Heart left ventricle (tissue), 16 donors: ENCODE measurements around the gene METTL21C. TPM values are rescaled to one million over a fixed set of nuclear protein-coding genes. Genes with fewer than 3 reads are reported as not detected.
A peak's percentile ranks its signal among the peaks of the same experiment; 100 is the strongest.

Experiments used
- ATAC-seq, 4 donors: fragments of 200-7000 bp; cut with Tn5 transposase; one replicate each; pipeline ENCODE4 v1.9.1; 2020 to 2022; ENCODE audit warnings: moderate library complexity in 4 of 4, mild to moderate bottlenecking in 3 of 4, moderate number of reproducible peaks in 1 of 4
- DNase-seq, 5 donors: peaks; one replicate each; pipeline ENCODE4 v3.0.0-alpha.2; 2020
- H3K27ac ChIP-seq, 12 donors: fragments of 200-600 bp; sonication (generic) in 4 of 12; one replicate each; pipeline versions ENCODE4 v1.5.0 to v1.8.0; 2016 to 2022; ENCODE audit warnings: mild to moderate bottlenecking in 2 of 12
- H3K27me3 ChIP-seq, 9 donors: fragments of 200-600 bp; sonication (generic) in 2 of 9; one replicate each; pipeline versions ENCODE4 v1.5.1 to v1.8.0; 2016 to 2022; ENCODE audit warnings: mild to moderate bottlenecking in 3 of 9
- H3K36me3 ChIP-seq, 9 donors: fragments of 200-600 bp; sonication (generic) in 2 of 9; one replicate each; pipeline versions ENCODE4 v1.5.0 to v1.8.0; 2018 to 2022; ENCODE audit warnings: mild to moderate bottlenecking in 2 of 9
- H3K4me1 ChIP-seq, 12 donors: fragments of 200-600 bp; sonication (generic) in 4 of 12; one replicate each; pipeline versions ENCODE4 v1.5.0 to v1.8.0; 2016 to 2022; ENCODE audit warnings: mild to moderate bottlenecking in 3 of 12
- H3K4me3 ChIP-seq, 12 donors: fragments of 200-600 bp; sonication (generic) in 4 of 12; one replicate each; pipeline versions ENCODE4 v1.5.0 to v1.8.0; 2017 to 2022; ENCODE audit warnings: mild to moderate bottlenecking in 9 of 12, moderate library complexity in 4 of 12
- H3K9me3 ChIP-seq, 12 donors: fragments of 200-600 bp; sonication (generic) in 4 of 12; one replicate each; pipeline versions ENCODE4 v1.5.0 to v1.8.0; 2016 to 2022; ENCODE audit warnings: mild to moderate bottlenecking in 1 of 12
- POLR2A ChIP-seq, 2 donors: fragments of 450-650 bp; IDR thresholded peaks; one replicate each; pipeline ENCODE4 v1.6.1; 2017; ENCODE audit warnings: antibody characterized with exemption in 2 of 2, mild to moderate bottlenecking in 2 of 2, moderate library complexity in 2 of 2
- whole genome bisulfite sequencing, 4 donors: extraction: QIAGEN DNeasy Blood & Tissue Kit in 2 of 4; methylation state at CpG; one replicate each; pipeline versions ENCODE4 v1.1.5 to v1.1.7; 2013 to 2018; 5-methylcytosine and 5-hydroxymethylcytosine counted together
- intact Hi-C, 10 donors: fragments of 100-400 bp; cut with DNase I; formaldehyde crosslinking; loops; one replicate each; pipeline versions ENCODE4 v1.11.1 to v1.14.2; 2022
- polyA plus RNA-seq, 2 donors: library from polyadenylated mRNA; stranded (reverse); fragments of 200-250 nt; gene quantifications; one replicate each; pipeline ENCODE4 v1.2.3, GENCODE V29; 2013
- total RNA-seq, 9 donors: library from RNA; depleted of rRNA in 2 of 9; stranded (reverse); fragments of >200 nt in 2 of 9; fragmentation: NEBNext Ultra II Directional in 3 of 9; extraction: Animal tissue kit (Norgen Biotek cat#: 25700) in 3 of 9; gene quantifications; one replicate each; pipeline versions ENCODE4 v1.1.0 to v1.2.4, GENCODE V29; 2016 to 2023
- TF ChIP-seq, protein P1 (sequence below), 12 donors: fragments of 200-600 bp; sonication (generic) in 4 of 12; IDR thresholded peaks; one replicate each; pipeline versions ENCODE4 v1.5.0 to v1.8.0; 2018 to 2022; ENCODE audit warnings: antibody characterized with exemption in 12 of 12, mild to moderate bottlenecking in 5 of 12
- donor health status: ischemic (EF 13 %, LVEDD 7.1; RV severe dilation, severe dysfunction).
- donor health status: healthy with polysubstance abuse.
- donor health status: DM: no; HTN: yes; CAD: no.
- donor health status: DM: no; HTN: no; CAD: no.
- donor health status: ischemic (EF 25% LVEDD 6.9; RV normal size, moderate dysfunction).
- donor health status: ischemic (EF 25% LVEDD 5.7; RV mildly dilated, moderate dysfunction).
- donor health status: healthy.
- donor health status: DM: yes; HTN: yes; CAD: no.
- donor health status: ischemic (EF 35%, LVEDD 5.7; RV mildly dilated, moderate dysfunction).
- donor health status: nonischemic (EF 11% LVEDD 7.7; RV severe dilation, severe dysfunction).
- donor health status: DM: yes; HTN: yes; CAD: no.
- donor health status: PGD.
- donor health status: ischemic (EF 29% LVEDD 5.4; RV normal size, mild dysfunction).
- donor health status: nonischemic (EF 23%, LVEDD 6.1; RV moderate dilation, normal function).

The METTL21C gene
- total and polyA plus RNA-seq, 11 donors = not detected

DNA sequence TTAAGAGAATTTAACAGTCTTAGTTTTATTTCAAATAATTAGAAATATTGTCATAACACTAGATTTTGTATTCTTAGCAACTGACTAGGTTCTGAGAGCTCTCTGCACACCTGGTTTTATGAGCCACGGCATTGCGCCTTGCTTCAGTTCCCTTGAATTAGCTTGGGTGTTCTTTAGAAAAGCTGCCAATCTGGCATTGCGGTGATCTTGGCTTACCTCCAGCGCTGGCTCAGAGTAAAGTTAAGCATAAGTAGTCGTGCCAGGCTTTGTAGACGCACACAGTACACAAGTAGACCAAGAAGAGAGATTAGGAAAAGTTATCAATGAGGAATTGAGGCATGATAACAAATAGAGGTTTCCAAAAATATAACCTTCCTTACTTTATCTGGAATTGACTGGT, 52.4 kb downstream of the METTL21C start:
- no peak overlapping the region for H3K4me3 ChIP-seq
- no peaks in the 10 kb centered on the region for H3K9me3 ChIP-seq
- H3K4me1 ChIP-seq = peaks cover 0 to 30% (median 3%) of the 10 kb centered on the region in 12 donors
- WGBS, 4 donors = 50 to 62% (median 58%) methylated on average over 6 of the region's 6 CpGs
- DNase-seq = peak; percentile 47 to 76 (median 67)
- TF ChIP-seq POLR2A (IDR thresholded peaks at IDR 0.05) = no peak
- TF ChIP-seq, protein P1, sequence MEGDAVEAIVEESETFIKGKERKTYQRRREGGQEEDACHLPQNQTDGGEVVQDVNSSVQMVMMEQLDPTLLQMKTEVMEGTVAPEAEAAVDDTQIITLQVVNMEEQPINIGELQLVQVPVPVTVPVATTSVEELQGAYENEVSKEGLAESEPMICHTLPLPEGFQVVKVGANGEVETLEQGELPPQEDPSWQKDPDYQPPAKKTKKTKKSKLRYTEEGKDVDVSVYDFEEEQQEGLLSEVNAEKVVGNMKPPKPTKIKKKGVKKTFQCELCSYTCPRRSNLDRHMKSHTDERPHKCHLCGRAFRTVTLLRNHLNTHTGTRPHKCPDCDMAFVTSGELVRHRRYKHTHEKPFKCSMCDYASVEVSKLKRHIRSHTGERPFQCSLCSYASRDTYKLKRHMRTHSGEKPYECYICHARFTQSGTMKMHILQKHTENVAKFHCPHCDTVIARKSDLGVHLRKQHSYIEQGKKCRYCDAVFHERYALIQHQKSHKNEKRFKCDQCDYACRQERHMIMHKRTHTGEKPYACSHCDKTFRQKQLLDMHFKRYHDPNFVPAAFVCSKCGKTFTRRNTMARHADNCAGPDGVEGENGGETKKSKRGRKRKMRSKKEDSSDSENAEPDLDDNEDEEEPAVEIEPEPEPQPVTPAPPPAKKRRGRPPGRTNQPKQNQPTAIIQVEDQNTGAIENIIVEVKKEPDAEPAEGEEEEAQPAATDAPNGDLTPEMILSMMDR (IDR thresholded peaks at IDR 0.05) = no peak
- intact Hi-C loops = no loop called here
- ATAC-seq = peak; percentile 79 to 87 (median 86)
- no peaks in the 10 kb centered on the region for H3K27me3 ChIP-seq
- H3K36me3 ChIP-seq = peaks cover 0 to 100% (median 96%) of the 10 kb centered on the region in 9 donors
- peak overlapping the region in 2 of 12 donors; percentile 10 for H3K27ac ChIP-seq

DNA sequence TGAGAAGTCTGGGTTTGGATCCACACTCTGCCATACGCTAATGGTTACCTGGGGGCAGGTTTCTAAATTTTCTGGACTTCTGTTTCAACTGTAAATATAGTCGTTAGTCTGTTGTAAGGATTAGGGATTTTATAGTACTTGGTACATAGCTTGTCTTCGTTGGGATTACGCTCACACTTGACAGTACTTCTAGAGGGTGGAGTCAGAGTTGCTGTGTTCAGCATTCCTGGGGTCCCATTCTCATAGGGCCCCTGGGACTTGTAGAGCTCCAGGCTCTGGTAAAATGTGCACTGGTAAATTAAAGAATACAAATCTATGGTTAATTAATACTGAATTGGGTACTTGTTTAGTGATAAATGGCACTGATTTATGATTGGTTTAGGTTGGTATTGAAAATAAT, 52.8 kb downstream of the METTL21C start:
- TF ChIP-seq POLR2A (IDR thresholded peaks at IDR 0.05) = no peak
- TF ChIP-seq, protein P1 (IDR thresholded peaks at IDR 0.05) = no peak
- Histone ChIP-seq H3K4me1 (peaks cover 0 to 30% (median 3%) of the 10 kb centered on the region in 12 donors), H3K27me3 (no peaks in the 10 kb centered on the region), H3K27ac (no peak overlapping the region), H3K36me3 (peaks cover 0 to 100% (median 96%) of the 10 kb centered on the region in 9 donors), H3K4me3 (no peak overlapping the region), H3K9me3 (no peaks in the 10 kb centered on the region)
- intact Hi-C loops = no loop called here
- ATAC-seq = no peak
- 44 to 73% (median 63%) methylated on average over 4 of the region's 4 CpGs for WGBS, 4 donors
- no peak for DNase-seq

DNA sequence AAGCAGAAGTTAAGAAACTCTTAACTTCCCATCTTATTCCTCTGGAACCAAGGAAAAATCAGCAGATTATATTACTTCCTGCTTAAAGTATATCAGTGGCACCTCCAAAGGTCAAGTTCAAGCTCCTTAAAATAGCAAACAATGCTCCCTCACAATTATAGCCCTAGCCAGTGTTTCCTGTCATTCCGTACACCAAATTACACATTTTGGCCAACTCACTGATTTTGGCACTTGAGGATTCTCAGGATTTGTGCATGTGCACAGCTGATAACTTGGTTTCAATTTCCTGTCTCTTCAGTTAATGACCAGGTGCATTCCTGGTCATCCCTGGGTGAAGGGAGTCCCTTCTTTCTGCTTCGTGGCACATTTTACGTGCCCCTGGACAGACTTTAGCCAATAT, 56.1 kb downstream of the METTL21C start:
- Histone ChIP-seq H3K9me3 (no peaks in the 10 kb centered on the region), H3K4me1 (peaks cover 0 to 30% (median 3%) of the 10 kb centered on the region in 12 donors), H3K27me3 (no peaks in the 10 kb centered on the region), H3K27ac (no peak overlapping the region), H3K36me3 (peaks cover 0 to 100% (median 96%) of the 10 kb centered on the region in 9 donors), H3K4me3 (no peak overlapping the region)
- no peak for DNase-seq
- intact Hi-C loops = no loop called here
- WGBS, 4 donors = 47 to 68% (median 55%) methylated on average over 3 of the region's 3 CpGs
- TF ChIP-seq, protein P1 (IDR thresholded peaks at IDR 0.05) = no peak
- TF ChIP-seq POLR2A (IDR thresholded peaks at IDR 0.05) = no peak
- no peak for ATAC-seq

Other genes starting within 250 kb of the METTL21C start
- gene TPP2, start 98.1 kb downstream of the METTL21C start, total RNA-seq = 10 to 100 TPM; 26.0 to 37.9 (median 32.4) TPM
- 10 to 100 TPM; 13.0 to 24.1 TPM for gene TPP2, start 98.1 kb downstream of the METTL21C start, polyA plus RNA-seq
- gene TEX30, start 78.7 kb upstream of the METTL21C start, total RNA-seq = 10 to 100 TPM in 4 of 9 donors, 1 to 10 TPM in 5; 6.0 to 13.7 (median 9.8) TPM
- gene TEX30, start 78.7 kb upstream of the METTL21C start, polyA plus RNA-seq = 10 to 100 TPM; 10.2 to 12.8 TPM
- gene POGLUT2, start 103.9 kb upstream of the METTL21C start, total RNA-seq = 1 to 10 TPM; 2.1 to 4.7 (median 2.6) TPM
- gene POGLUT2, start 103.9 kb upstream of the METTL21C start, polyA plus RNA-seq = 1 to 10 TPM; 1.4 to 6.7 TPM
- gene BIVM, start 104.1 kb upstream of the METTL21C start, total RNA-seq = 10 to 100 TPM; 20.3 to 35.7 (median 24.7) TPM
- 10 to 100 TPM; 10.3 to 19.0 TPM for gene BIVM, start 104.1 kb upstream of the METTL21C start, polyA plus RNA-seq
- 10 to 100 TPM; 27.4 to 61.7 (median 31.4) TPM for gene ERCC5, start 151.0 kb upstream of the METTL21C start, total RNA-seq
- gene ERCC5, start 151.0 kb upstream of the METTL21C start, polyA plus RNA-seq = 10 to 100 TPM; 22.4 to 34.0 TPM